GM12878 (cell line): ENCODE data around the gene TATDN2. TPM values are rescaled to one million over a fixed set of nuclear protein-coding genes. Genes with fewer than 3 reads are reported as not detected.
A peak's percentile ranks its signal among the peaks of the same experiment; 100 is the strongest.

Source experiments
- ATAC-seq: fragments of 200-7000 bp; cut with Tn5 transposase; 3 replicates; pipeline ENCODE4 v1.9.1; 2020; ENCODE audit warnings: mild to moderate bottlenecking, moderate library complexity
- BruUV-seq: library from RNA; stranded (reverse); fragments of 400-500 nt; replicated peaks from 2 replicates; lab custom pipeline; 2021; lab: Mats Ljungman, UMichigan
- CTCF ChIA-PET: fragments of 300-600 bp; sonication (Branson Sonifier 250); formaldehyde crosslinking; extraction: SDS; loops from one replicate; lab custom pipeline; 2021; ENCODE audit warnings: inconsistent platforms; lab: Yijun Ruan, JAX
- POLR2A ChIA-PET: fragments of 350-600 bp; formaldehyde crosslinking; extraction: SDS; loops from one replicate; lab custom pipeline; 2021; ENCODE audit warnings: inconsistent platforms; lab: Charles Lee
- RAD21 ChIA-PET: fragments of 300-600 bp; sonication (Branson Sonifier 250); formaldehyde crosslinking; loops from one replicate; lab custom pipeline; 2023; ENCODE audit warnings: antibody characterized with exemption; ENCODE audit not compliant: unreplicated experiment; lab: Charles Lee
- SMC1A ChIA-PET: fragments of 300-600 bp; sonication (Branson Sonifier 250); formaldehyde crosslinking; loops from one replicate; lab custom pipeline; 2023; ENCODE audit not compliant: unreplicated experiment, uncharacterized antibody; lab: Charles Lee
- DNase-seq: peaks from one replicate; pipeline ENCODE4 v3.0.0-alpha.2; 2011; ENCODE audit warnings: low read depth, low spot score
- FAIRE-seq: peaks from 3 replicates; lab custom pipeline; 2011; peaks lifted over from hg19 to GRCh38; lab: Jason Lieb, UNC
- H2AFZ ChIP-seq: 2 replicates; pipeline ENCODE4 v1.6.0; 2011; ENCODE audit warnings: low read depth, low read length, control low read depth; ENCODE audit not compliant: control insufficient read depth
- H3K27ac ChIP-seq: 2 replicates; pipeline ENCODE4 v1.5.1; 2011; ENCODE audit warnings: control low read depth; ENCODE audit not compliant: control insufficient read depth, insufficient read depth
- H3K27me3 ChIP-seq, 2 experiments: replicated peaks in 1 of 2; 2 replicates each; pipeline versions ENCODE4 v1.6.0 to v1.6.1; 2011; ENCODE audit warnings: low read length in 1 of 2; ENCODE audit not compliant: control insufficient read depth in 2 of 2, insufficient read depth in 2 of 2
- H3K36me3 ChIP-seq, 2 experiments: 2 replicates each; pipeline ENCODE4 v1.5.1; 2011; ENCODE audit warnings: low read length in 1 of 2; ENCODE audit not compliant: control insufficient read depth in 2 of 2, insufficient read depth in 2 of 2
- H3K4me1 ChIP-seq: 2 replicates; pipeline ENCODE4 v1.6.1; 2011; ENCODE audit warnings: mild to moderate bottlenecking, low read length, moderate library complexity, mixed read lengths; ENCODE audit not compliant: control insufficient read depth, insufficient read depth
- H3K4me2 ChIP-seq: 2 replicates; pipeline ENCODE4 v1.6.0; 2011; ENCODE audit warnings: control low read depth; ENCODE audit not compliant: control insufficient read depth, insufficient read depth
- H3K4me3 ChIP-seq: fragments of 200-600 bp; sonication (generic); 2 replicates; pipeline ENCODE4 v1.5.1; 2016
- H3K79me2 ChIP-seq: 2 replicates; pipeline ENCODE4 v1.6.0; 2011; ENCODE audit warnings: low read length; ENCODE audit not compliant: control insufficient read depth, insufficient read depth
- H3K9ac ChIP-seq: 2 replicates; pipeline ENCODE4 v1.8.0; 2011; ENCODE audit warnings: low read length, control low read depth, mixed read lengths; ENCODE audit not compliant: control insufficient read depth, insufficient read depth
- H3K9me3 ChIP-seq: replicated peaks from 3 replicates; pipeline ENCODE4 v1.5.1; 2011; ENCODE audit warnings: mild to moderate bottlenecking, low read length; ENCODE audit not compliant: control insufficient read depth, insufficient read depth
- H4K20me1 ChIP-seq: 2 replicates; pipeline ENCODE4 v1.6.0; 2011; ENCODE audit not compliant: control insufficient read depth, insufficient read depth
- ATF7 ChIP-seq: fragments of 450-650 bp; IDR thresholded peaks from 2 replicates; pipeline ENCODE4 v1.6.1; 2016; ENCODE audit warnings: low read depth, mild to moderate bottlenecking
- CBX3 ChIP-seq: fragments of 200-600 bp; sonication (generic); IDR thresholded peaks from 2 replicates; pipeline ENCODE4 v1.6.1; 2016; ENCODE audit warnings: low read depth, borderline replicate concordance
- CEBPB ChIP-seq, 2 experiments: fragments of 150-350 bp in 1 of 2; IDR thresholded peaks; 2 replicates each; pipeline ENCODE4 v1.6.1; 2012 to 2014; ENCODE audit warnings: low read depth in 2 of 2, low read length in 2 of 2, borderline replicate concordance in 1 of 2, inconsistent platforms in 1 of 2
- CREM ChIP-seq: IDR thresholded peaks from 2 replicates; pipeline ENCODE4 v1.6.1; 2014; ENCODE audit warnings: antibody characterized with exemption, low read depth
- NFYA ChIP-seq: IDR thresholded peaks from 2 replicates; pipeline ENCODE4 v1.6.1; 2011; ENCODE audit warnings: low read depth, mild to moderate bottlenecking, low read length, improper control_type of control experiment, borderline replicate concordance
- POLR2A ChIP-seq: IDR thresholded peaks from 2 replicates; pipeline ENCODE4 v1.6.1; 2011; ENCODE audit warnings: low read depth, mild to moderate bottlenecking, low read length
- WGBS: methylation state at CpG from one replicate; pipeline ENCODE4 v1.1.6; 2016; ENCODE audit warnings: low lambda C conversion rate; ENCODE audit not compliant: insufficient replicate concordance, insufficient coverage; ENCODE audit errors: missing lambda C conversion rate; 5-methylcytosine and 5-hydroxymethylcytosine counted together
- in situ Hi-C: fragments of 300-500 bp; cut with MboI; formaldehyde crosslinking; loops from 9 replicates; pipeline ENCODE4 v1.14.3; 2018; ENCODE audit warnings: mixed read lengths
- intact Hi-C: fragments of 100-400 bp; cut with micrococcal nuclease; formaldehyde crosslinking; loops from one replicate; pipeline ENCODE4 v1.14.2; 2022; ENCODE audit not compliant: unreplicated experiment
- polyA plus RNA-seq, 11 experiments: library from polyadenylated mRNA; depleted of rRNA in 4 of 11; unstranded in 6 of 11; stranded (reverse) in 5 of 11; fragments of >200 nt; fragmentation: Nextera tagmentation in 4 of 11; fragmentation: Illumina TruSeq in 1 of 11; extraction: Ambion mirVana in 4 of 11; extraction: Trizol in 1 of 11; gene quantifications; 1 replicate in 1 of 11; 2 replicates in 10 of 11; pipeline versions ENCODE4 v1.2.1 to v1.2.3, GENCODE V29; 2011 to 2016; ENCODE audit warnings: inconsistent platforms in 2 of 11, missing spikeins in 2 of 11, low read depth in 1 of 11
- total RNA-seq, 4 experiments: library from RNA; depleted of rRNA in 3 of 4; stranded (reverse); fragments of >200 nt in 3 of 4; fragmentation: Illumina TruSeq in 1 of 4; extraction: Trizol in 1 of 4; gene quantifications; 2 replicates each; pipeline versions ENCODE4 v1.2.1 to v1.2.3, GENCODE V29; 2013 to 2021
- TF ChIP-seq, protein P1 (sequence below): IDR thresholded peaks from 2 replicates; pipeline ENCODE4 v1.6.1; 2011; ENCODE audit warnings: mild to moderate bottlenecking, low read depth, low read length, moderate library complexity; ENCODE audit not compliant: insufficient replicate concordance

TATDN2 gene
- total and polyA plus RNA-seq, 10 of the 15 experiments (the other 5 are each of a cell fraction or from before 2014, with no cell fraction given): 4.2 to 36.5 (median 15.8) TPM

DNA sequence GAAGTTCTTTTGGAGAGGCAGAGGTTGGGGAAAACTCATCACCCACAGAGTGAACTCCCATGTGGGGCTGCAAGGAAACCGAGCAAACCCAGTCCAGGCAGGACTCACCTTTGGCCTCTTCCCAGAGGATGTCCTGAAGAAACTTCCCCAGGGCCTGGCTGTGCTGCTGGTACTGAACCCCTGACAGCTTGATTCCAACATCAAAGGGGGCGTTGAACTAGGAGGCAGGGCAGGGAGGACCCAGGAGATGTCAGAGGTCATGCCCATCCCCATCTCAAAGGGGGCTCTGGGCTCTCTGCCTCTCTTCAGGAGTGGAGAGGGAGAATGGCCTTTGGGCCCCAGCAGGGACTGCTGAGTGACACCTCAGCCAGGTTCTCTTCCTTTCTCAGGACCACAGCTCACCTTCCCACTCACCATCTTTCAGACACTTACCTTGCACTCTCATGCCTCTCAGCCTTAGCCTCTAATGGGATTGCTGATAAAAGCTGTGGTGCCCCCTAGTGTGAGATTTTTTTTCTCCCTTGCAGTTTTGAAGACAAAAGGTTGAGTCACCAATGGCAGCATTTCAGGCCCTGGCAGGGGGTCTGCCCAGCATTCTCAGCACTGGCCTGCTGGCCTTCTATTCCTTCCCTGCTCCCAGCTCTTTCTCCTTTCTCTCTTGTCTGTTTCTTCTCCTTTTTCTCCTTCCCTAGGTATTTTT is 38.5 kb downstream of the TATDN2 start:
- H3K4me2 ChIP-seq: no peak overlapping the region
- H3K4me3 ChIP-seq: no peak overlapping the region
- H3K9me3 ChIP-seq: no peaks in the 10 kb centered on the region
- RAD21 ChIA-PET: no interaction called here
- no peak overlapping the region for H3K9ac ChIP-seq
- FAIRE-seq (no peak), ATAC-seq (no peak), DNase-seq (no peak)
- in situ Hi-C loops: no loop called here
- H3K36me3 ChIP-seq: peaks cover 8 to 14% of the 10 kb centered on the region in 2 experiments
- H3K27ac ChIP-seq: no peak overlapping the region
- no peaks in the 10 kb centered on the region for H3K79me2 ChIP-seq
- WGBS: 100% methylated on average over 2 of the region's 2 CpGs
- CTCF ChIA-PET: interaction anchor here (0.8 kb wide), 1 partner anchor 352 kb away, joined by 4 read pairs; no protein-coding TSS in a partner anchor
- no peaks in the 10 kb centered on the region; the same call in 1 of the 2 replicates for H4K20me1 ChIP-seq
- BruUV-seq: no TSS peak
- intact Hi-C loops: no loop called here
- TF ChIP-seq CEBPB (IDR thresholded peaks at IDR 0.05; ENCODE audit: borderline replicate concordance in 1 of 2, low read depth in 2 of 2, low read length in 2 of 2) (no peak), POLR2A (peak; percentile 26; the same call in 1 of the 2 replicates)
- POLR2A ChIA-PET: interaction anchor here (0.5 to 0.7 kb wide), 2 partner anchors 21 to 34 kb away, joined by 3 to 4 read pairs; no protein-coding TSS in a partner anchor
- no peak overlapping the region for H2AFZ ChIP-seq
- H3K27me3 ChIP-seq: no peaks in the 10 kb centered on the region
- H3K4me1 ChIP-seq: peaks cover 7% of the 10 kb centered on the region; the same call in 1 of the 2 replicates
- SMC1A ChIA-PET: interaction anchor here (1.6 kb wide), 1 partner anchor 12 kb away, joined by 4 read pairs; no protein-coding TSS in a partner anchor

DNA sequence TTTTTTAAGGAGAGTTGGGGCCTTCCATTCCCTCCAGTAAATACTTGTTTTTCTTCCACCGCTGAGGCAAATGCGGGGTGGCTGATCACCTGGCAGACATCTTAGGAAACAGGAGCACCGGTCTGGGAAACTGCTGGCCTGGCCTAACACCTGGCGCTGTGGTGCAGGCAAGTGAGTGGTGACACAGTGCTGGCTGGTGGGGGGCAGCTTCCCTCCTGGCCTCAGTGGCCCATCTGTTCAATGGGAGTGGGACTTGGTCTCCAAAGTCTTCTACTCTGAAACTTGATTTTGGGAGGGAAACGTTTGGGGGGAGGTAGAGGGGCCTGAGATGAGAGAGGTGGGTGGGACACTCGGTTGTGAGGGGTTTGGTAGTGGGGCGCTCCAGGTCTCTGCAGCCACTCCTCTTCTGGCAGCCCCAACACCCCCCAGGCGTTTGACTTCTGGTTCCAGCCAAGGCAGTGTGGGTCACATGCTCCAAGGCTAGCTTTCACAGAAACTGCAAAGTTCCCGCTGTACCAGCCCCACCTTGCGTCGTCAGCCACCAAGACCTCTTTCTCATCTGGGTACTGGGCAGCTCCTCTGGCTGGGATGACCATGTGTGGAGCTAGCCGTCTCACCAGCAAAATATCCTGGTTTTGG is 39.8 kb downstream of the TATDN2 start:
- no peak for DNase-seq

More for the DNA sequence above, 39.8 kb downstream of the TATDN2 start:
- in situ Hi-C loops (no loop called here), intact Hi-C loops (no loop called here)
- Histone ChIP-seq H2AFZ (no peak overlapping the region), H3K9me3 (no peaks in the 10 kb centered on the region), H3K36me3 (peaks cover 8 to 14% of the 10 kb centered on the region in 2 experiments), H3K4me1 (peaks cover 12% of the 10 kb centered on the region; the same call in 1 of the 2 replicates), H3K27ac (no peak overlapping the region), H3K4me2 (no peak overlapping the region), H4K20me1 (no peaks in the 10 kb centered on the region; the same call in 1 of the 2 replicates), H3K4me3 (no peak overlapping the region), H3K9ac (no peak overlapping the region), H3K79me2 (no peaks in the 10 kb centered on the region; the same call in 1 of the 2 replicates), H3K27me3 (no peaks in the 10 kb centered on the region)
- ChIA-PET POLR2A (no interaction called here), RAD21 (no interaction called here), CTCF (interaction anchor here (1.2 kb wide), 1 partner anchor 24 kb away, joined by 5 read pairs; no protein-coding TSS in a partner anchor), SMC1A (interaction anchor here (0.8 kb wide), 1 partner anchor 125 kb away, joined by 4 read pairs; no protein-coding TSS in a partner anchor)
- TF ChIP-seq CREM (no peak), ATF7 (no peak), CBX3 (no peak), NFYA (no peak)
- TF ChIP-seq, protein P1, sequence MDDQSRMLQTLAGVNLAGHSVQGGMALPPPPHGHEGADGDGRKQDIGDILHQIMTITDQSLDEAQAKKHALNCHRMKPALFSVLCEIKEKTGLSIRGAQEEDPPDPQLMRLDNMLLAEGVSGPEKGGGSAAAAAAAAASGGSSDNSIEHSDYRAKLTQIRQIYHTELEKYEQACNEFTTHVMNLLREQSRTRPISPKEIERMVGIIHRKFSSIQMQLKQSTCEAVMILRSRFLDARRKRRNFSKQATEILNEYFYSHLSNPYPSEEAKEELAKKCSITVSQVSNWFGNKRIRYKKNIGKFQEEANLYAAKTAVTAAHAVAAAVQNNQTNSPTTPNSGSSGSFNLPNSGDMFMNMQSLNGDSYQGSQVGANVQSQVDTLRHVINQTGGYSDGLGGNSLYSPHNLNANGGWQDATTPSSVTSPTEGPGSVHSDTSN: no peak
- WGBS: 87% methylated on average over 12 of the region's 12 CpGs
- ATAC-seq (no peak), FAIRE-seq (no peak)
- BruUV-seq: no TSS peak
